T-helper 9 cell (primary cell): ENCODE results near the gene OR11A1.

Experiments
- DNase-seq: peaks from one replicate; pipeline ENCODE4 v3.0.0-alpha.2; 2020
- total RNA-seq, 2 donors: gene quantifications; one replicate each; lab custom pipeline; 2026; lab: John Stamatoyannopoulos, UW

The OR11A1 gene, protein sequence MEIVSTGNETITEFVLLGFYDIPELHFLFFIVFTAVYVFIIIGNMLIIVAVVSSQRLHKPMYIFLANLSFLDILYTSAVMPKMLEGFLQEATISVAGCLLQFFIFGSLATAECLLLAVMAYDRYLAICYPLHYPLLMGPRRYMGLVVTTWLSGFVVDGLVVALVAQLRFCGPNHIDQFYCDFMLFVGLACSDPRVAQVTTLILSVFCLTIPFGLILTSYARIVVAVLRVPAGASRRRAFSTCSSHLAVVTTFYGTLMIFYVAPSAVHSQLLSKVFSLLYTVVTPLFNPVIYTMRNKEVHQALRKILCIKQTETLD
- total RNA-seq = 0 reads per million in 2 donors

DNA sequence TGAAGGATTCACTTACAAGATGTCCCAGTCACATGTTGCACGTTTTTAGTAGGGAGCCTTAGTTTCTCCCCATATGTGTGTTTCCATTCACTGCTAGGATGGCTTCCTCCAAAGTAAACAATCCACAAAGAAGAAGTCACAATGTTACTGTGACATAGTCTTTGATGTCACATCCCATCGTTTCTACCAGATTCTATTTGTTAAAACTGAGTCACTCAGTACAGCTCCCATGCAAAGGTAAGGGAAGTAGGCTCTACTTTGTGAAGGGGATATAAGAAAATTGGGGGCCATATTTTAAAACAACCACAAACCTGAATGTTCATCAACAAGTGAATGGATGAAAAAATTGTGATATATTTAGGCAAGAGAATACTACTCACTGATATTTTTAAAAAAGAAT, at the start of gene OR11A1, which contains the start of gene OR2H1:
Gene OR11A1, minus strand, starts transcription at position 101 of the 400 bp plus-strand sequence. CDS start 29,430 bp downstream, outside the sequence.
Gene OR2H1, plus strand, starts transcription at position 185 of the 400 bp plus-strand sequence. CDS start 4,615 bp downstream, outside the sequence.
- DNase-seq = no peak

DNA sequence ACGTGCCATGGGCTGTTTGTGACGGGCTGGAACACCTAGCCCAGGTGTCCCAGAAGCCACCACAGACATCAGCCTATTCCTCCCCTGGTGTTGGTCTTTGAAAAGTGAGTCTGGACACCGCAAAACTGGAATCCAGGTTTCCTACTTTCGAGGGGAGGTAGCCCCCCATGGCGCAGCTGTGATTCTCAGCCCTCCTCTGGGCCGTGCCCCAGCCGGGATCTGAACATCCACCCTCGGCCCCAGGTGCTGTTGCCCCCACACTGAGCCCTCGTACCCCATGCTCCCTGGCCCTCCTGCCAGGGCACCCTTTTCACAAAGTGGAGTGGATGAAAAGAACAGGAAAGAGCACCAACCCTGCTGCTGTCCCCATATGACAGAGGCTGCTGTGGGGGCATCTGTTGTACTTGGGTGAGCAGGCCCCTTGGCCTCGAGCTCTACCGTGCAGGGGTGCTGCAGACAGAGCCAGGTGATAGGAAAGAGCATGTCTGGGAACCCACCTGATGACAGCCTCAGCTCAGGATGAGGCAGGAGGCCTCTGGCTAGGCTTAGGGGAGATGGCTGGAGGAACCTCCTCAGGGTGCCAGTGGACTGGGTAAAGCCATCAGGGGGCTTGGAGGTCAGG, 49.7 kb upstream of the OR11A1 start:
- DNase-seq = no peak

DNA sequence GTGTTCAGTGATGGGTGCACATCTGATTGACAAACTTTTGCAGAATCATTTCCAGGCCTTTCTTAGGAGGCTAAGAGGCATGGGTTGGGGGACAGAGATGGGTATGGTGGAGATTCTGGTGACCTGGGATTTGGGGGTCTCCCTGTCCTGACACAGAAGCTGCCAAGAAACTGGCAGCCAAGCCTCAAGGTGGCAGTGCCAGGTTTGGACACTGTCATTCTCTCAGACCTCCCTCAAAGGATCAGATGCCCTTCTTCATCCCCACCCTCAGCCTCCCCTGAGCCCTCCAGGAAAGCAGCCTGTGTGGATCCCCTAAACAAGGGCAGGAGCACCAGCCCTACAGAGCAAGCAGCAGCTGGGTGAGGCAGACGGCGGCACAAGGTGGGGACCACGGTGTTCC, 48.9 kb upstream of the OR11A1 start:
- DNase-seq = no peak

- no peak for DNase-seq
These were observed 48.1 kb upstream of the OR11A1 start for GRCh38 chr6:29504961-29505360.

DNA sequence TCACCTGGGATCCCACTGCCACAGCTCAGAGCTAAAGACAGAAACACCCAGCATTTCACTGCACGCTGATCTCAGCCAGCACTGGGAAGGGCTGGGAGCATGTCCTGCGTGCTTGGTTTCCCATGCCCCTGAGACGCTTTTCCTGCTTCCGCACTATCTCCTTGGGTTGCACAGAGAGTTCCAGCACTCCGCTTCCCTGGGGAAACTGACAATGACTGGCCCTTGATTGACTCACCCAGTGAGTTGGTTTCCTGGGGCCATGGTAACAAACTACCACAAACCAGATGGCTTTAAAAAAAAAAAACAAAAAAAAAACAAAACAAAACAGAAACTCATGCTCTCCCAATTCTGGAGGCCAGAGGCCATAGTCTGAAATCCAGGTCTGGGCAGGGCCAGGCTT, 45.7 kb upstream of the OR11A1 start:
- DNase-seq = no peak

DNA sequence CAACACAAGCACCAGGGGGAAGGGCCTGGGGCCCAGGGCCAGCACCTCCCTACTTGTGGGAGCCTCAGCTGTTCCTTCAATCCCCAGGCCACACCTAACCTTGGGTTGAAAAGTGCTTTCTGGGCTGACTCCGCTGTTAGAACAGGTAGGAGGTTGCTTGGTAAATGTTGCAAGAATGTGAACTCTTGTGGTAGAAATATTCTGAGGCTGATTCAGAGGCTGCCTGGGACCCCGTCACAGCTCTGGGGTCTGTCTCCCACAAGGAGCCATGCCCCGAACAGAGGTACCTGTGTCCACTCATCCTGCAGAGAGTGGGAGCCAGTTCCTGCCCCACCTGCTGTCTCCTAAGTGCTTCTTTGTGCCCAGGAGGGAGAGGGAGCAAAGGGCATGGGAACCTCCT, 45.3 kb upstream of the OR11A1 start:
- no peak for DNase-seq

GRCh38 chr6:29501106-29501505, 44.2 kb upstream of the OR11A1 start:
- no peak for DNase-seq

- DNase-seq = no peak
These were observed 43.7 kb upstream of the OR11A1 start for GRCh38 chr6:29500594-29500993.

DNA sequence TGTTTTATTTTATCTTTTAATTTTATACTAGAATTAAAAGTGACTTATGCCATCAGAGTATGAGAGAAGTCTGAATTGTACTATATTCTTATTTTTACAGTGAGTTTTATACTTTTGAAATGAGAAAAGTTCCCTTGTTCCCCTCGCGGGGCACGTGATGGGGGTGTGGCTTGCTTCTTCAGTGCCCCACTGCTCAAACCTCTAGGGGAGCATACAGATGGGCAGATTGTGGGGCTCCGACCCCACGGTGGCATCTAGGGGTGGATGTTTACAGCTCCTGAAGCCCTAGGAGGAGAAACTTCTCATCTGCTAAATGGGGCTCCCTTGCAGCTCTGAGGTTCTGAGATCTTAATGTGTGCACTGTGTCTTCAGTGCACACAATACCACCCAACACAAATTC, 42.8 kb upstream of the OR11A1 start:
- no peak for DNase-seq

DNA sequence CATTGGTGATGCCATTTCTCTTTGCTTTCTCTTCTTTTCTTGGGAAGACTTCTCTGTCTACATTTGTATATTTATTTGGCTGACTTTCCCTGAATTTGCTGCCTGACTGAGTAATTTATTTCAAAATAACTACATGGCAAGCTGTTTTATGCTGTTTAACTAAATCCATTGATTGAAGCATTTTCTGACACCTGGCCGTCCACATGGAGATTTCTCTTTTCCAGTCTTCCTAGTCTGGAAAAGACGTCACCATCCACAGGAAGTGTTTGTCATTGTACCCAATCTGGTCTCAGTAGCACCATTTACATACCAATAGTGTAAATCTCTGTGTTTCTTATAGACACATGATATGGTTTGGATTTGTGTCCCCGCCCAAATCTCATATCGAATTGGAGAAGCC, 40.1 kb upstream of the OR11A1 start:
- DNase-seq = no peak

GRCh38 chr6:29495571-29495970, 38.7 kb upstream of the OR11A1 start:
- no peak for DNase-seq

- no peak for DNase-seq
These were observed 37.3 kb upstream of the OR11A1 start for GRCh38 chr6:29494131-29494530.

GRCh38 chr6:29493261-29493660, 36.4 kb upstream of the OR11A1 start:
- no peak for DNase-seq

DNA sequence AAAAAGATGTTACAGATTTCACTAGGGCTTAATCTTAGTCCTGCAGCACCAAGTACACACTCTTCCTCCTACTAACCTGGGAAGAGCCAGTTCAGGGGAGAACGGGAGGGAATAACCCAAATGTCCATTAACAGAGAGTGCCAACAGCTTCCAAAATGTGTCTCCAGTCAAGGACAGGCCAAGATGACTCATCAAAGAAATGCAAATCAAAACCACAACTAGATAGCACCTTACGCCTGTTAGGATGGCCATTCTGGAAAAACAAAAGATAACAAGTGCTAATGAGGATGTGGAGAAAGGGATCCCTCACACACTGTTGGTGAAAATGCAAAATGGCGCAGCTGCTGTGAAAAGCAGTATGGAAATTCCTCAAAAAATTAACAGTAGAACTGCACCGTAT, 34.7 kb upstream of the OR11A1 start:
- DNase-seq = no peak

DNA sequence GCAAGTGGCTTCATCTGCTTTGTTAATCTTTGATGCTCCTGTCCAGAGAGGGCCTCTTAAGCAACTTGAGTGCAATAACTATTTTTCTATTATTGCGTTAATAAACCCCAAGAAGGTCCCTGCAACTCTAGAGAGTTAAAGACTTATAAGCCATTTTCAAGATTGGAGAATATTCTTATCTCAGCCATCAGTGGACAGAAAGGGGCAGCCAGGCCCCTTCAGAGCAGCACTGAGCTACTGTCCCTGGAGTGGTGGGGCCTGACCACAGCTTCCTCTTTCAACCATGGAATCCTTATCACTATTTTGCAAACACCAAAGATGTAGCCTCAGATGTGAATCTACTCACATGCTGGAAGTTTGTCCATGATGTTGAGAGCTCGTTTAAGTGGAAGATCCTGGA, 33.7 kb upstream of the OR11A1 start:
- no peak for DNase-seq

DNA sequence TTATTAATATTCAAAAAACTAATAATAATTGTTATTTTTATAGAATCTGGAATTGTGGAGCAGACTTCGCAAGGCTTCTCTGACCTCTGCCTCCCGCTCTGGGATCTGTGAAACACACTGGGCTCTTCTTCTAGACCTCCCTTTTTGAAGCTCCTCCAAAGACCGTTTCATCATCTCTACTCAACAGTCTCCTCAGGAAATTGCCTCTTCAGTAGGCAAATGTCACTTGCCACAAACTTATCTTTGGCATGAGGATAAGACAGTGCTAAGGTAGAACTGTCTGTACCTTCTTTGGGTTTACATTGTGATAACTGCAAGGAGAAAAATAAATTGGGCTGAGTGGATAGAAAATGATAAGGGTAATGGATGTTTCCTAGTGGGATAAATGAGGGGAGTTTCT, 33.2 kb upstream of the OR11A1 start:
- no peak for DNase-seq

- no peak for DNase-seq
These were observed 32.4 kb upstream of the OR11A1 start for GRCh38 chr6:29489286-29489685.

DNA sequence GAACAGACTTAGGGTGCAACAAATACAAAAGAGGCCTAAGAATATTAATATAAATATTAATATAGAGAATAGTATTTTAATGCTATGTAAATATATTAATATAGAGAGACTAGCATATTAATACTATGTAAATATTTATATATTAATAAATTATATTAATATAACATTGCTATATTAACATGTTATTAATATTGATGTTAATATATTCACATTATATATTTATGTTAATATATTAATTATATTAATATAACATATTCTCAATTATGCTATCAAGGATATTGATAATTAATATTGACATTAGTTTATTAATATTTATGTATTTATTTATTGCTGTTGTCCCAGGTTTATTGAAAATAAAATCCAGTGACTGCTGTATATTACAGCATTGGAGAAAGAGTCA, 32.0 kb upstream of the OR11A1 start:
- no peak for DNase-seq

DNA sequence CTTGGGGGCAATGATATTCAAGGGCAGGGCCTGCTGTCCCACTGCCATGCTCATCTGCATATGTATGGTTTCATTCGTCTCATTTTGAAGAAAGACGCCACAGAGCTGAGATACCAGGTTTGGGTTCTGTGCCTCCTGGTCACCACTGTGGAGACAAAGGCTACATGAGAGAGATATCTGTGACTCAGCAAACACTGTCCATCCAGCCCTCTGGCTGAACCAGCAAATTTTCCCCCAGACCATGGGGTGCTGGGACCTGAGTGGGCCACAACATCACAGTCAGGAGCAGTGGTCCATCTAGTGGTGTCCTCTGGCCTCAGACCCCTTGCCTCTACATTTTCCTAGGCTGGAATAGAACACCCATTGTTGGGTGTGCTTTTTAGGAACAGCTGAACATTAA, 30.8 kb upstream of the OR11A1 start, which contains the start of gene MAS1L:
Gene MAS1L, minus strand, starts transcription at position 297 of the 400 bp plus-strand sequence. Its CDS starts 54 bp downstream, at position 243.
- no peak for DNase-seq

DNA sequence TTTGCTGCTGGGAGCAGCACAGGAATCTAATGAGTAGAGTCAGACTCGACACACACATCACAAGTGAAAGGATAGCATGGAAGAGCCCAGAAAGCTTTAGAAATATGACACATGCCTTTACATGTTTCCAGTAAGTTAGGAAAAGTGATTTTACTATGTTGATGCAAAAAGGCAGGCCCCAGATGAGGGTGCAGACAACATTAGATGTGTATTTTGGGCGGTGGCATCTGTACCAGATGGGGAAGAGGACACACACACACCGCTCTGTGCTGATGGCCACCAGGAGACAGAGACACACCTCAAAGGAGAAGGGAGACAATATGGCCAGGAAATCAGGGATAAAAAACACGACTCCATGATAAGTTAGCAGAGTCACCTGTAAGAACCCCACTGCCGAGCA, 30.3 kb upstream of the OR11A1 start:
- DNase-seq = no peak

- DNase-seq = no peak
These were observed 29.7 kb upstream of the OR11A1 start for GRCh38 chr6:29486577-29486976.

DNA sequence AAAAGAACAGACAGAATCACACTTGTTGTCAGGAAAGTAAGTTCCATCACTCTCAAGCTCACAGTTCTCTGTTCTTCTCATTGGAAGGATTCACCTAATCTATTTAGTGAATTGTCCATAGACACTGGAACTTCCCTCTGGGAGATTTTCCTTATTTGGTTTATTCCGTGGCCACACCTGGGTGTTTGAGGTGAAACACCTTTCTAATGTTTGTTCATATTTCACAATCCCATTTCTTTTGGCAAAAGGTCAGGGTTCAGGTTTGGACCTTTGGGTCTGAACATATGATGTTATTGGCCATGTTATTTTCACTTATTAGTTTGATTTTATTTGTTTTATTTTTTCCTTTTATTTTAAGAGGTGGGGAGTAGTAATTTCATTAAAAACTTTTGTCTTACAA, 26.9 kb upstream of the OR11A1 start:
- DNase-seq = no peak

DNA sequence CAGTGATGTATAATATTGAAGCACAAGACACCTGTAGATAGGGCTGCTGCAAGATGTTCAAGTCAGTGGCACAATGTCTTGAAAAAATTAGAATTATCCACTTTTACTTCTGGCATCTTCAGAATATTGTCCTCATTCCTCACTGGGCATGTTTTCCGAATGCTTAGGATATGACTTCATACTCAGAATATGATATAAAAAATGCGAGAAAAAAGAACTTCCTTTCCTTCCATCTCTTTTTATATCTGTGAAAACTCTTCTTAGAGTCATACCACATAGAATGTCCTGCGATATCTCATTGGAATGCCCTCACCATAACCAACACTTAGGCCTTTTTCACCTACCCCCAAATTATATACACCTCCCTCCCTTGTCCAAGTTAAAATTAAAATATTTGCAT, 26.3 kb upstream of the OR11A1 start:
- DNase-seq = no peak

DNA sequence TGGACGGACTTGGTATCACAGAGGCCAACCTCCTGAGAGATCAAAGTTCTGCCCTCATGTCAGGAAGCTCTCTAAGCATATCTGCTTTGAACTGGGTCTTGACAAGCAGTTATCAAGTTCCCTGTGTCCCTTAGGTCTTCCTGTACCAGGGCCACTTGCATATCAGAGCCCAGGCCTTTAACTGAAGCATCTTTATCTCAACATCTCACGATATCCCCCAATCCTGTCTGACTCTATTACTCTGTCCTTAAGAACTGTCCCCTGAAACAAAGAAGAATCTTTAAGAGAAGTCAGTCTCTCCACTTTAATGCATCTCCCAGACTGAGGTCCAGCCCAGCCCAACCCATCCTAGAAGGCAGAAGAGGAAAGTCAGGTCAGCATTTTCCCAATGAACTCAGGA, 22.7 kb upstream of the OR11A1 start:
- DNase-seq = no peak
